BJ (cell line): Measurements from ENCODE around the gene SYNGR4. TPM values are rescaled to one million over a fixed set of nuclear protein-coding genes. Genes with fewer than 3 reads are reported as not detected.
A peak's percentile ranks its signal among the peaks of the same experiment; 100 is the strongest.
"Not testable (repeated sequence)": the region's sequence is repeated elsewhere in the genome, so short reads cannot be mapped to it uniquely, and the experiment has no call there.

Experiments used
- CTCF ChIA-PET: fragments of 350-600 bp; formaldehyde crosslinking; extraction: SDS; loops from one replicate; lab custom pipeline; 2021; ENCODE audit warnings: antibody characterized with exemption, inconsistent platforms; lab: Yijun Ruan, JAX
- POLR2A ChIA-PET: fragments of 300-600 bp; sonication (Branson Sonifier 250); formaldehyde crosslinking; extraction: SDS; loops from one replicate; lab custom pipeline; 2021; ENCODE audit warnings: antibody characterized with exemption; lab: Charles Lee
- DNase-seq: peaks from one replicate; pipeline ENCODE4 v3.0.0-alpha.2; 2011; ENCODE audit warnings: low read depth
- H3K27me3 ChIP-seq: 2 replicates; pipeline ENCODE4 v1.6.0; 2011; ENCODE audit warnings: low read length; ENCODE audit not compliant: control insufficient read depth, insufficient read depth
- H3K36me3 ChIP-seq: 2 replicates; pipeline ENCODE4 v1.5.1; 2011; ENCODE audit warnings: low read length; ENCODE audit not compliant: control insufficient read depth, insufficient read depth
- H3K4me3 ChIP-seq: 2 replicates; pipeline ENCODE4 v1.5.1; 2011; ENCODE audit warnings: low read depth, mild to moderate bottlenecking, control low read depth, low read length
- polyA plus RNA-seq: library from polyadenylated mRNA; depleted of rRNA; stranded (reverse); fragments of >200 nt; gene quantifications from 2 replicates; pipeline ENCODE4 v1.2.3, GENCODE V29; 2011
- TF ChIP-seq, protein P1 (sequence below): IDR thresholded peaks from 2 replicates; pipeline ENCODE4 v1.5.1; 2011; ENCODE audit warnings: low read depth, mild to moderate bottlenecking, control low read depth, inconsistent platforms, low read length, moderate library complexity; ENCODE audit not compliant: insufficient read depth

Gene SYNGR4
- polyA plus RNA-seq, 1 experiment: not detected

DNA sequence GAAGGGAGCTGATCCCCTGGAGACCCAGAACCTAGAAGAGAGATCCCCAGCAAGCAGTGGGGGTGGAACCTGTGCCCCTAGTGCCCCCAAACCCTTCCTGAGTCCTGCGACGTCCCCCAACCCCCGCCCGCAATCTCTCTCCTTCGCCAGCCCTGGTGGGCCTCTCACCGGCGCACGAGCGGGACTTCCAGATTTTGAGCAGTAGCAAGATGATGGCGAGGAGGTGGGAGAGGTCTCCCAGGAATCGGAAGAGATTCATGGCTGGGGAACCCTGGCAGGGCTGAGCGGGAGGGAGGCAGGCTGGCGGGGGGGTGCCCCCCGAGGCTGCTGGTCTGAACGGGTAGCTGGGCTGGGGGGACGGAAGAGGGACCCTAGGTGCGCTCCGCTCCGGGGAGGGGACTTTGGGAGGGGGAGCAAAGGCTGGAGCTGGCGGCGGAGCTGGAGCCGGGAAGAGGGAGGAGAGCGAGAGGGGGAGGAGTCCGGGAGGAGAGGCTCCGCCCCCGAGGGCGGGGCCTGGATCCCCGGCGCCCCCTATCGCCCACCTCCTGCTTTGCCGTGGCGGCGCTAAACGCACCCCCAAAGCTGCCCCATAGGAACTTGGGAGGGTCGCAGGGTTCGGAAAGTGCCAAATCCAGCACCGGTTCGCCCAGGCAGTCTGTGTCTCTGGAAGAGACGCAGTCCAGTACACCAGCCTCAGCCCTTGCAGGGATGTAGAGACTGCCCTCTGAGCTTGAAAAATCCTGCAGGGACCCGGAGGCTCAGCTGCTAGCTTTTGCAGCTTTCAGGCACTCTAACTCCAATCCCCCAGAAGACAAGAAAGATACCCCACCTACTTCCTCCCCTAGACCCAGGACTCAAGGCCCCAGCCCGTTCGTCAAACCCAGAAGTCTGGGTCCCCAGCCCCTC, 27.2 kb downstream of the SYNGR4 start, which contains the start of gene KDELR1:
KDELR1 (minus strand) TSS at position 452 of the 906 bp plus-strand sequence; CDS start at position 259, 193 bp downstream.
- TF ChIP-seq, protein P1, sequence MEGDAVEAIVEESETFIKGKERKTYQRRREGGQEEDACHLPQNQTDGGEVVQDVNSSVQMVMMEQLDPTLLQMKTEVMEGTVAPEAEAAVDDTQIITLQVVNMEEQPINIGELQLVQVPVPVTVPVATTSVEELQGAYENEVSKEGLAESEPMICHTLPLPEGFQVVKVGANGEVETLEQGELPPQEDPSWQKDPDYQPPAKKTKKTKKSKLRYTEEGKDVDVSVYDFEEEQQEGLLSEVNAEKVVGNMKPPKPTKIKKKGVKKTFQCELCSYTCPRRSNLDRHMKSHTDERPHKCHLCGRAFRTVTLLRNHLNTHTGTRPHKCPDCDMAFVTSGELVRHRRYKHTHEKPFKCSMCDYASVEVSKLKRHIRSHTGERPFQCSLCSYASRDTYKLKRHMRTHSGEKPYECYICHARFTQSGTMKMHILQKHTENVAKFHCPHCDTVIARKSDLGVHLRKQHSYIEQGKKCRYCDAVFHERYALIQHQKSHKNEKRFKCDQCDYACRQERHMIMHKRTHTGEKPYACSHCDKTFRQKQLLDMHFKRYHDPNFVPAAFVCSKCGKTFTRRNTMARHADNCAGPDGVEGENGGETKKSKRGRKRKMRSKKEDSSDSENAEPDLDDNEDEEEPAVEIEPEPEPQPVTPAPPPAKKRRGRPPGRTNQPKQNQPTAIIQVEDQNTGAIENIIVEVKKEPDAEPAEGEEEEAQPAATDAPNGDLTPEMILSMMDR: peak; percentile 99
- no peak for DNase-seq
- H3K4me3 ChIP-seq: peak within 1 kb of the TSS; percentile 98
- peaks cover 4% of the 10 kb centered on the region; the same call in 1 of the 2 replicates for H3K27me3 ChIP-seq
- ChIA-PET CTCF (interaction anchor here (0.6 to 2.4 kb wide), 44 partner anchors 8 to 1419 kb away, joined by 3 to 18 read pairs (median 4); partner anchors contain the start of genes GRWD1, SYNGR4 and TMEM143), POLR2A (interaction anchor here (0.7 kb wide), 1 partner anchor 69 kb away, joined by 11 read pairs; no protein-coding TSS in a partner anchor)
- peaks cover 6% of the 10 kb centered on the region for H3K36me3 ChIP-seq

DNA sequence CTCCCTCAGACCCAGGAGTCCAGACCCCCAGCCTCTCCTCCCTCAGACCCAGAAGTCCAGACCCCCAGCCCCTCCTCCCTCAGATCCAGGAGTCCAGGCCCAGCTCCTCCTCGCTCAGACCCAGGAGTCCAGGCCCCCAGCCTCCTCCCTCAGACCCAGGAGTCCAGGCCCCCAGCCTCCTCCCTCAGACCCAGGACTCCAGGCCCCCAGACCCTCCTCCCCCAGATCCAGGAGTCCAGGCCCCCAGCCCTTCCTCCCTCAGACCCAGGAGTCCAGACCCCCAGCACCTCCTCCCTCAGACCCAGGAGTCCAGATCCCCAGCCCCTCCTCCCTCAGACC, 27.8 kb downstream of the SYNGR4 start:
- not testable (repeated sequence) for H3K36me3 ChIP-seq, H3K27me3 ChIP-seq, H3K4me3 ChIP-seq, DNase-seq
- POLR2A ChIA-PET: interaction anchor here (0.7 kb wide), 1 partner anchor 70 kb away, joined by 11 read pairs; no protein-coding TSS in a partner anchor
- CTCF ChIA-PET: interaction anchor here (0.6 to 2.4 kb wide), 35 partner anchors 9 to 1418 kb away, joined by 3 to 18 read pairs (median 5); partner anchors contain the start of genes GRWD1, SYNGR4 and TMEM143

DNA sequence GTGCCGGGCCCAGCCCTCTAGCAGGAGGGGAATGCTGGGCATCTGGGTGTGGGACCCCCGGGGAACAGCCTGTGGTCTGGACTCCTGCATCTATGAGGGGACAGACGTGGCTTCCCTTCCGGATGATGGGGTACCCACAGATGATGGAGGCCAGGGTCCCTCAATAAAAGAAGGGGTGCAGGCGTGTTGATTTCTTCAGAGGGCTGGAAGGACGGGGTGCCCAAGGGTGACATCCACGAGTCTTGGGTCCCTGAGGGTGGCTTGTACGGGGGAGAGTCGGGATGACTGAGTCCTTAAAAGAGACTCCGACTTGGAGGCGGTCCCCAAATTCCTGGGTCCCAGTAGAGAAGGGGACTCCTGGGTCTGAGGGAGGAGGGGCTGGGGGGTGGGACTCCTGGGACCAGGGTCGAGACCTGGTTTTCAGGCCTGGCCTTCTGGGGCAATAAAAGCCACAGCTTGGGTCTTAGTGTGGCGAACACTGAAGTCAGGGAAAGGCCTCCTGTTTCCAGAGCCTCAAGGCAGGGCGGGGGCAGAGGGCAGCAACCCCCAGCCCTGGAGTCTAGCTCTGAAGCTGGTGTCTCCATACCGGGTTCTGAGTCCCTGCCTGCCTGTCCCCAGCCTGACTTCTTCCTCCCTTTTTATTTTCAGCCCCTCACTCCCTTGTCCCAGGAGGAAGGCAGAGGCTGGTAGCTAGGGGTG, 28.8 kb downstream of the SYNGR4 start:
- POLR2A ChIA-PET: no interaction called here

DNA sequence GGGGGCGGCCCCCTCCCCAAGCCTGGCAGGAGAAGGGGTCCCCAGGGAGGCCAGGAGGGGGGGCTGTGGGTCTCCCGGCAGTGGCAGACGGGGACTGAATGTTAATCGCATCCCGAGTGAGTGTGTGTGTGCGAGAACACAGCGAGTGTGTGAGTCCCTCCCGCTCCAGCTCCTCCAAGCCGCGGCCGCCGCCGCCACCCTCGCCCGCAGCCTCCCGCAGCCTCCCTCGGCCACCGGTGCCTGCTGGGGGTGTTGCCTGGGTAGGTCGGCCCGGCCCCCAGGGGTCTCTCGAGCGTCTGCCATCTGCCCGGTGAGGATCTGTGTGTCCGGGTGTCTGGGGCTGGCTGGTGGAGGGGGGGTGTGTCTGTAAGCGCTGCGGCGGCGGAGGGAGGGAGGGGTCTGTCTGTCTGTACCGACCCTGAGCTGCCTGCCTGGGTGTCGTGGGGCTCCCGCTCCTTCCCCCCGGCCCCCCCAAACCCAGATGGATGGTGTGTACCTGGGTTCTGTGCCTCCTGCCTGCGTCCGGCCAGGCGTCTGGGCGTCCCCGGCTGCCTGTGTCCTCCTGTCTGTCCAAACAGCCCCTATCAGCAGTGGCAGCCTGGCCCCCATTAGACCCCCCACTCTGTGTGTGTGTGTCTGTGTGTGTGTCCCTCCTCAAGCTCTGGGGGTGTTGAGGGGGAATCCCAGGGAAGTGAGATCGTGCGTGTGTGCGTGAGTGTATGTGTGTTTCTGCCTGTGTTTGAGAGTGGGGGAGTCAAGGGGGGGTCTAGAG, 29.6 kb downstream of the SYNGR4 start, which contains the start of gene GRIN2D:
GRIN2D (plus strand) TSS at position 110 of the 772 bp plus-strand sequence. CDS start 4,725 bp downstream, outside the sequence.
- no peak for DNase-seq
- Histone ChIP-seq H3K4me3 (peak within 1 kb of the TSS; percentile 34), H3K36me3 (peaks cover 2% of the 10 kb centered on the region; the same call in 1 of the 2 replicates), H3K27me3 (peaks cover 4% of the 10 kb centered on the region; the same call in 1 of the 2 replicates)
- POLR2A ChIA-PET: no interaction called here
- CTCF ChIA-PET: interaction anchor here (0.7 to 1.9 kb wide), 3 partner anchors 30 to 133 kb away, joined by 3 to 7 read pairs (median 4); partner anchors contain the start of genes SYNGR4 and TMEM143
- TF ChIP-seq, protein P1: no peak

More for the DNA sequence above, 28.8 kb downstream of the SYNGR4 start:
- Histone ChIP-seq H3K36me3 (peaks cover 2% of the 10 kb centered on the region; the same call in 1 of the 2 replicates), H3K4me3 (no peak overlapping the region), H3K27me3 (peaks cover 4% of the 10 kb centered on the region; the same call in 1 of the 2 replicates)
- TF ChIP-seq, protein P1: no peak
- CTCF ChIA-PET: interaction anchor here (1.5 to 1.9 kb wide), 2 partner anchors 29 to 96 kb away, joined by 4 to 7 read pairs; partner anchors contain the start of genes SYNGR4 and TMEM143
- no peak for DNase-seq
